ENCODE measurements around the gene MEF2A.

- TF ChIP-seq, protein P1, sequence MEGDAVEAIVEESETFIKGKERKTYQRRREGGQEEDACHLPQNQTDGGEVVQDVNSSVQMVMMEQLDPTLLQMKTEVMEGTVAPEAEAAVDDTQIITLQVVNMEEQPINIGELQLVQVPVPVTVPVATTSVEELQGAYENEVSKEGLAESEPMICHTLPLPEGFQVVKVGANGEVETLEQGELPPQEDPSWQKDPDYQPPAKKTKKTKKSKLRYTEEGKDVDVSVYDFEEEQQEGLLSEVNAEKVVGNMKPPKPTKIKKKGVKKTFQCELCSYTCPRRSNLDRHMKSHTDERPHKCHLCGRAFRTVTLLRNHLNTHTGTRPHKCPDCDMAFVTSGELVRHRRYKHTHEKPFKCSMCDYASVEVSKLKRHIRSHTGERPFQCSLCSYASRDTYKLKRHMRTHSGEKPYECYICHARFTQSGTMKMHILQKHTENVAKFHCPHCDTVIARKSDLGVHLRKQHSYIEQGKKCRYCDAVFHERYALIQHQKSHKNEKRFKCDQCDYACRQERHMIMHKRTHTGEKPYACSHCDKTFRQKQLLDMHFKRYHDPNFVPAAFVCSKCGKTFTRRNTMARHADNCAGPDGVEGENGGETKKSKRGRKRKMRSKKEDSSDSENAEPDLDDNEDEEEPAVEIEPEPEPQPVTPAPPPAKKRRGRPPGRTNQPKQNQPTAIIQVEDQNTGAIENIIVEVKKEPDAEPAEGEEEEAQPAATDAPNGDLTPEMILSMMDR (IDR thresholded peaks at IDR 0.05; ENCODE audit: low read length): no peak
- TF ChIP-seq EZH2 (optimal IDR thresholded peaks at IDR 0.05; ENCODE audit: low read depth, low read length): no peak
Measured at GRCh38 chr15:99605490-99605931, 39.7 kb downstream of the MEF2A start.
